H1 (cell line): Measurements from ENCODE around the gene TSPAN8. TPM values are rescaled to one million over a fixed set of nuclear protein-coding genes. Genes with fewer than 3 reads are reported as not detected.

Source experiments
- CTCF ChIA-PET: fragments of 300-600 bp; sonication (Branson Sonifier 250); formaldehyde crosslinking; loops from one replicate; lab custom pipeline; 2021; ENCODE audit not compliant: partially characterized antibody; lab: Charles Lee
- POLR2A ChIA-PET: fragments of 300-600 bp; sonication (Branson Sonifier 250); formaldehyde crosslinking; loops from one replicate; lab custom pipeline; 2021; ENCODE audit warnings: inconsistent platforms; ENCODE audit not compliant: partially characterized antibody; lab: Charles Lee
- DNase-seq, 2 experiments: peaks; one replicate each; pipeline versions ENCODE4 v3.0.0 to v3.0.0-alpha.2; 2010 to 2022; ENCODE audit warnings: low spot score in 2 of 2, low read depth in 1 of 2, mixed read lengths in 1 of 2
- FAIRE-seq: peaks from 2 replicates; lab custom pipeline; 2011; peaks lifted over from hg19 to GRCh38; lab: Jason Lieb, UNC
- H2AFZ ChIP-seq: 2 replicates; pipeline ENCODE4 v1.8.1; 2012; ENCODE audit warnings: low read length, inconsistent platforms
- H2AK5ac ChIP-seq: 2 replicates; pipeline ENCODE4 v1.6.1; 2013; ENCODE audit warnings: low read depth, low read length
- H2BK120ac ChIP-seq: replicated peaks from 2 replicates; pipeline ENCODE3; 2013; ENCODE audit warnings: low read depth, low read length, inconsistent platforms
- H2BK12ac ChIP-seq: 2 replicates; pipeline ENCODE4 v1.6.1; 2013; ENCODE audit warnings: low read depth, low read length
- H2BK15ac ChIP-seq: 2 replicates; pipeline ENCODE4 v1.6.1; 2013; ENCODE audit warnings: low read length
- H2BK20ac ChIP-seq: 2 replicates; pipeline ENCODE4 v1.6.1; 2013; ENCODE audit warnings: low read length
- H2BK5ac ChIP-seq: 2 replicates; pipeline ENCODE4 v1.6.1; 2013; ENCODE audit warnings: low read depth, low read length
- H3K14ac ChIP-seq: 2 replicates; pipeline ENCODE4 v1.6.1; 2013; ENCODE audit warnings: inconsistent platforms; ENCODE audit not compliant: insufficient read length
- H3K18ac ChIP-seq: 2 replicates; pipeline ENCODE4 v1.6.1; 2013; ENCODE audit warnings: low read length; ENCODE audit errors: extremely low read depth
- H3K23ac ChIP-seq: 2 replicates; pipeline ENCODE4 v1.6.1; 2013; ENCODE audit warnings: inconsistent platforms; ENCODE audit not compliant: insufficient read length
- H3K23me2 ChIP-seq: 2 replicates; pipeline ENCODE4 v1.6.1; 2013; ENCODE audit warnings: low read depth, low read length
- H3K27ac ChIP-seq: 2 replicates; pipeline ENCODE4 v1.6.1; 2011; ENCODE audit warnings: low read depth, low read length, inconsistent platforms
- H3K27me3 ChIP-seq, 4 experiments: replicated peaks in 1 of 4; 1 replicate in 1 of 4; 2 replicates in 3 of 4; pipeline versions ENCODE4 v1.6.1 to v1.8.1; 2011 to 2013; ENCODE audit warnings: low read length in 3 of 4, mild to moderate bottlenecking in 3 of 4, inconsistent platforms in 2 of 4, mixed read lengths in 2 of 4, moderate library complexity in 1 of 4; ENCODE audit not compliant: control insufficient read depth in 3 of 4, insufficient read depth in 3 of 4; ENCODE audit errors: extremely low read depth in 1 of 4
- H3K36me3 ChIP-seq, 4 experiments: 2 replicates each; pipeline versions ENCODE4 v1.6.1 to v1.8.1; 2011 to 2013; ENCODE audit warnings: mild to moderate bottlenecking in 4 of 4, low read length in 3 of 4, moderate library complexity in 2 of 4, control low read depth in 1 of 4, inconsistent platforms in 1 of 4; ENCODE audit not compliant: insufficient read depth in 4 of 4, control insufficient read depth in 2 of 4
- H3K4ac ChIP-seq: replicated peaks from 2 replicates; pipeline ENCODE3; 2013; ENCODE audit warnings: low read length, low read depth, mixed read lengths, inconsistent platforms; ENCODE audit not compliant: insufficient read length
- H3K4me1 ChIP-seq, 4 experiments: replicated peaks in 1 of 4; 1 replicate in 1 of 4; 2 replicates in 3 of 4; pipeline versions ENCODE4 v1.6.1 to v1.8.1; 2011 to 2013; ENCODE audit warnings: low read length in 3 of 4, inconsistent platforms in 2 of 4, mixed read lengths in 1 of 4; ENCODE audit not compliant: insufficient read depth in 4 of 4, control insufficient read depth in 3 of 4
- H3K4me2 ChIP-seq, 2 experiments: 2 replicates each; pipeline versions ENCODE4 v1.6.1 to v1.8.1; 2011 to 2013; ENCODE audit warnings: low read depth in 2 of 2, low read length in 2 of 2, control low read depth in 1 of 2, inconsistent platforms in 1 of 2, mild to moderate bottlenecking in 1 of 2; ENCODE audit not compliant: insufficient read depth in 1 of 2
- H3K4me3 ChIP-seq, 4 experiments: fragments of 200-600, 300-600 bp in 1 of 4; sonication (generic), shearing (Covaris generic), sonication (Bioruptor Twin) in 1 of 4; 2 replicates each; pipeline versions ENCODE4 v1.5.1 to v1.8.1; 2011 to 2016; ENCODE audit warnings: low read length in 4 of 4, low read depth in 3 of 4, control low read depth in 2 of 4, inconsistent platforms in 2 of 4, mild to moderate bottlenecking in 2 of 4, mixed read lengths in 1 of 4, moderate library complexity in 1 of 4; ENCODE audit not compliant: insufficient read depth in 2 of 4; ENCODE audit errors: extremely low read depth in 1 of 4
- H3K56ac ChIP-seq: replicated peaks from 2 replicates; pipeline ENCODE3; 2013; ENCODE audit warnings: low read depth, mild to moderate bottlenecking, mixed read lengths, low read length, inconsistent platforms; ENCODE audit not compliant: insufficient read length
- H3K79me1 ChIP-seq: 2 replicates; pipeline ENCODE4 v1.6.1; 2013; ENCODE audit warnings: low read depth, low read length, control low read depth
- H3K79me2 ChIP-seq, 2 experiments: 2 replicates each; pipeline versions ENCODE4 v1.6.1 to v1.8.1; 2012 to 2013; ENCODE audit warnings: low read length in 2 of 2, mild to moderate bottlenecking in 2 of 2, inconsistent platforms in 1 of 2; ENCODE audit not compliant: insufficient read depth in 2 of 2, control insufficient read depth in 1 of 2
- H3K9ac ChIP-seq, 4 experiments: replicated peaks in 1 of 4; 1 replicate in 1 of 4; 2 replicates in 3 of 4; pipeline versions ENCODE4 v1.6.1 to v1.8.1; 2011 to 2013; ENCODE audit warnings: low read depth in 3 of 4, low read length in 3 of 4, control low read depth in 2 of 4, mild to moderate bottlenecking in 2 of 4, moderate library complexity in 2 of 4, inconsistent platforms in 1 of 4; ENCODE audit errors: extremely low read depth in 1 of 4
- H3K9me3 ChIP-seq, 2 experiments: 2 replicates each; pipeline versions ENCODE4 v1.6.1 to v1.8.1; 2012 to 2013; ENCODE audit warnings: mild to moderate bottlenecking in 2 of 2, moderate library complexity in 2 of 2, control low read depth in 1 of 2, inconsistent platforms in 1 of 2, low read depth in 1 of 2, low read length in 1 of 2, mixed read lengths in 1 of 2; ENCODE audit not compliant: insufficient read depth in 2 of 2
- H4K20me1 ChIP-seq, 2 experiments: replicated peaks in 1 of 2; 2 replicates each; pipeline versions ENCODE3 to v1.8.1; 2011 to 2013; ENCODE audit warnings: inconsistent platforms in 2 of 2, low read length in 2 of 2, mild to moderate bottlenecking in 1 of 2; ENCODE audit not compliant: insufficient read depth in 2 of 2, control insufficient read depth in 1 of 2
- H4K5ac ChIP-seq: 2 replicates; pipeline ENCODE4 v1.6.1; 2013; ENCODE audit warnings: low read length, low read depth, mixed read lengths, inconsistent platforms; ENCODE audit not compliant: insufficient read length
- H4K8ac ChIP-seq: 2 replicates; pipeline ENCODE4 v1.8.0; 2013; ENCODE audit warnings: mild to moderate bottlenecking, moderate library complexity, low read length, inconsistent platforms; ENCODE audit not compliant: insufficient read depth; ENCODE audit errors: extremely low read depth
- H4K91ac ChIP-seq: replicated peaks from 2 replicates; pipeline ENCODE3; 2013; ENCODE audit warnings: low read length, mixed read lengths, inconsistent platforms; ENCODE audit not compliant: insufficient read length
- ASH2L ChIP-seq: fragments of 200-600, 300-600 bp; sonication (generic); IDR thresholded peaks from one replicate; pipeline ENCODE4 v1.7.1; 2017; ENCODE audit warnings: low read length
- CREB1 ChIP-seq: IDR thresholded peaks from 2 replicates; pipeline ENCODE4 v1.6.1; 2012; ENCODE audit warnings: inconsistent platforms
- EGR1 ChIP-seq: IDR thresholded peaks from 2 replicates; pipeline ENCODE4 v1.6.1; 2011; ENCODE audit warnings: low read depth, low read length, borderline replicate concordance
- FOSL1 ChIP-seq: IDR thresholded peaks from 2 replicates; pipeline ENCODE4 v1.6.1; 2011; ENCODE audit warnings: mild to moderate bottlenecking, low read depth, low read length, moderate library complexity; ENCODE audit not compliant: insufficient read depth
- GTF2F1 ChIP-seq: IDR thresholded peaks from 2 replicates; pipeline ENCODE4 v1.6.1; 2012; ENCODE audit warnings: low read depth, low read length, improper control_type of control experiment, borderline replicate concordance
- KDM4A ChIP-seq: IDR thresholded peaks from one replicate; pipeline ENCODE4 v1.7.1; 2012; ENCODE audit warnings: low read depth, mild to moderate bottlenecking, moderate library complexity, low read length, inconsistent platforms; ENCODE audit not compliant: severe bottlenecking
- PHF8 ChIP-seq: fragments of 200-600 bp; sonication (generic); conservative IDR thresholded peaks from 2 replicates; pipeline ENCODE4 v1.7.1; 2012; ENCODE audit warnings: low read depth, mild to moderate bottlenecking, inconsistent platforms, low read length, moderate library complexity
- RXRA ChIP-seq: IDR thresholded peaks from 2 replicates; pipeline ENCODE4 v1.6.1; 2011; ENCODE audit warnings: low read depth, mild to moderate bottlenecking, low read length, moderate library complexity; ENCODE audit not compliant: insufficient read depth
- SAP30 ChIP-seq: fragments of 300-600 bp; sonication (generic); IDR thresholded peaks from 2 replicates; pipeline ENCODE4 v1.7.1; 2012; ENCODE audit warnings: low read length, moderate library complexity, mild to moderate bottlenecking, inconsistent platforms; ENCODE audit not compliant: insufficient read depth, insufficient replicate concordance
- SIRT6 ChIP-seq: IDR thresholded peaks from one replicate; pipeline ENCODE4 v1.7.1; 2012; ENCODE audit warnings: low read length, inconsistent platforms
- SP4 ChIP-seq: IDR thresholded peaks from 2 replicates; pipeline ENCODE4 v1.6.1; 2012; ENCODE audit warnings: low read length, inconsistent platforms
- SRF ChIP-seq: IDR thresholded peaks from 2 replicates; pipeline ENCODE4 v1.6.1; 2011; ENCODE audit warnings: mild to moderate bottlenecking, low read depth, low read length, moderate library complexity
- TEAD4 ChIP-seq: IDR thresholded peaks from 2 replicates; pipeline ENCODE4 v1.6.1; 2012; ENCODE audit warnings: low read depth, low read length, inconsistent platforms, mixed read lengths
- WGBS, 2 experiments: shearing (Covaris generic) in 1 of 2; methylation state at CpG; one replicate each; pipeline versions ENCODE4 v1.1.6 to v1.1.7; 2013 to 2015; ENCODE audit warnings: low lambda C conversion rate in 2 of 2, mixed read lengths in 2 of 2, inconsistent platforms in 1 of 2, low coverage in 1 of 2, missing lambda C conversion rate in 1 of 2; ENCODE audit not compliant: insufficient replicate concordance in 2 of 2, insufficient coverage in 1 of 2, insufficient read length in 1 of 2; ENCODE audit errors: extremely low coverage in 1 of 2, missing lambda C conversion rate in 1 of 2; 5-methylcytosine and 5-hydroxymethylcytosine counted together
- polyA plus RNA-seq, 7 experiments: library from polyadenylated mRNA; depleted of rRNA in 3 of 7; stranded (reverse) in 5 of 7; unstranded in 2 of 7; fragments of >200 nt in 5 of 7; fragments of 200-250 nt in 2 of 7; gene quantifications; 1 replicate in 5 of 7; 2 replicates in 1 of 7; 4 replicates in 1 of 7; pipeline versions ENCODE4 v1.2.1 to v1.2.3, GENCODE V29; 2011 to 2013; ENCODE audit warnings: missing spikeins in 2 of 7, mixed read lengths in 2 of 7
- total RNA-seq: library from RNA; stranded (reverse); fragmentation: NEBNext Ultra II Directional; extraction: Animal tissue kit (Norgen Biotek cat#: 25700); gene quantifications from 2 replicates; pipeline ENCODE4 v1.2.1, GENCODE V29; 2021
- TF ChIP-seq, protein P1 (sequence below): IDR thresholded peaks from 2 replicates; pipeline ENCODE4 v1.6.1; 2012; ENCODE audit warnings: inconsistent platforms

TSPAN8 gene
- total and polyA plus RNA-seq, 2 of the 8 experiments (the other 6 are each of a cell fraction or from before 2014, with no cell fraction given) = not detected

DNA sequence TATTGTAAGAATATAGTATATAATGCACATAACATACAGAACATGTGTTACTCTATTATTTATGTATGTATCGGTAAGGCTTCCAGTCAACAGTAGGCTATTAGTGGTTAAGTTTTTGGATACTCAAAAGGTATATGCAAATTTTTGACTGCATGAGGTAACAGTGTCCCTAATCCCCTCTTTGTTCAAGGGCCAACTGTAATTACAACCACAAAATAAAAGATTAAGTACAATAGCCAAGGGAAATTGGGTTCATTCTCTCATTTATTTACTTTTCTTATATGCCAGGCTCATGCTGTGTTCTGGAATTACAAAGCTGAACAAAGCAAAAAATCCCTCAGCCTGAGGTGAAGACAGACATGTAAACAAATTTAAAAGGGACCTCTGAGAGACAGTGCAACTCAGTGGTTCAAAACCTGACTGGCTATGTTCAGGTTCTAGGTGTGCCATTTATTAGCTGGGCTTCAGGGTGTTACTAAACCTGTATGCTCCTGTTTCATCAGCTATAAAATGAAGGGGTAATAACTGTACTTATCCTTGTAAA lies 43.4 kb upstream of the TSPAN8 start:
- FAIRE-seq (no peak), DNase-seq (no peak)
- no peak overlapping the region for H3K14ac ChIP-seq
- no peak overlapping the region; the same call in 1 of the 2 replicates for H3K27ac ChIP-seq
- CTCF ChIA-PET = no interaction called here
- no peaks in the 10 kb centered on the region for H3K23me2 ChIP-seq
- H2BK5ac ChIP-seq = no peak overlapping the region
- no peak overlapping the region for H4K8ac ChIP-seq
- no peak overlapping the region for H2BK20ac ChIP-seq
- no peak overlapping the region for H2BK15ac ChIP-seq
- no peak overlapping the region for H4K91ac ChIP-seq
- no peak overlapping the region for H3K18ac ChIP-seq
- no peak overlapping the region for H2AK5ac ChIP-seq
- H3K79me2 ChIP-seq = no peaks in the 10 kb centered on the region
- no peak overlapping the region for H3K4me3 ChIP-seq
- H2AFZ ChIP-seq = no peak overlapping the region
- POLR2A ChIA-PET = no interaction called here
- H3K56ac ChIP-seq = no peak overlapping the region
- H3K9ac ChIP-seq = no peak overlapping the region
- no peaks in the 10 kb centered on the region for H3K79me1 ChIP-seq
- H3K4me2 ChIP-seq = peak overlapping the region in 1 of 2 experiments; percentile 16; a peak in 1 of 4 replicates
- WGBS, 2 experiments = 75% methylated on average over 1 of the region's 1 CpG; no CpG with 5 or more reads in 1 of the 2 experiments
- H4K5ac ChIP-seq = no peak overlapping the region
- no peak overlapping the region for H2BK12ac ChIP-seq
- no peaks in the 10 kb centered on the region; a peak in 1 of 8 replicates for H3K36me3 ChIP-seq
- H3K23ac ChIP-seq = no peak overlapping the region
- no peaks in the 10 kb centered on the region for H4K20me1 ChIP-seq
- H3K27me3 ChIP-seq = no peaks in the 10 kb centered on the region
- H3K4me1 ChIP-seq = peaks cover 0 to 5% (median 3%) of the 10 kb centered on the region in 4 experiments; a peak in 2 of 7 replicates
- no peak overlapping the region for H3K4ac ChIP-seq
- no peak overlapping the region for H2BK120ac ChIP-seq
- H3K9me3 ChIP-seq = peaks cover 9 to 11% of the 10 kb centered on the region in 2 experiments; a peak in 3 of 4 replicates
- TF ChIP-seq CREB1 = no peak
- TF ChIP-seq PHF8 = no peak
- TF ChIP-seq SRF = no peak
- no peak for TF ChIP-seq TEAD4
- no peak for TF ChIP-seq GTF2F1
- TF ChIP-seq SIRT6 = no peak
- TF ChIP-seq, protein P1, sequence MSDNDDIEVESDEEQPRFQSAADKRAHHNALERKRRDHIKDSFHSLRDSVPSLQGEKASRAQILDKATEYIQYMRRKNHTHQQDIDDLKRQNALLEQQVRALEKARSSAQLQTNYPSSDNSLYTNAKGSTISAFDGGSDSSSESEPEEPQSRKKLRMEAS = no peak
- no peak for TF ChIP-seq SP4
- TF ChIP-seq FOSL1 = no peak
- no peak for TF ChIP-seq RXRA
- no peak for TF ChIP-seq EGR1
- no peak for TF ChIP-seq ASH2L
- TF ChIP-seq SAP30 = no peak
- TF ChIP-seq KDM4A = no peak
